Fibroblast of the aortic adventitia (primary cell): ENCODE measurements around the gene ZNF580. TPM values are rescaled to one million over a fixed set of nuclear protein-coding genes. Genes with fewer than 3 reads are reported as not detected.

Source experiments
- DNase-seq: peaks from one replicate; pipeline ENCODE4 v3.0.0-alpha.2; 2010; ENCODE audit warnings: low read depth
- H3K4me3 ChIP-seq: 2 replicates; pipeline ENCODE4 v1.5.1; 2011; ENCODE audit warnings: low read depth, mild to moderate bottlenecking, control low read depth, low read length, moderate library complexity
- total RNA-seq: library from RNA; depleted of rRNA; stranded (reverse); fragments of >200 nt; gene quantifications from 2 replicates; pipeline ENCODE4 v1.2.3, GENCODE V29; 2012; ENCODE audit warnings: low replicate concordance
- TF ChIP-seq, protein P1 (sequence below): IDR thresholded peaks from 2 replicates; pipeline ENCODE4 v1.5.1; 2011; ENCODE audit warnings: mild to moderate bottlenecking, low read length, control low read depth, inconsistent platforms; ENCODE audit not compliant: insufficient read depth

Gene ZNF580
- total RNA-seq, 1 donor, result 6.3 TPM

DNA sequence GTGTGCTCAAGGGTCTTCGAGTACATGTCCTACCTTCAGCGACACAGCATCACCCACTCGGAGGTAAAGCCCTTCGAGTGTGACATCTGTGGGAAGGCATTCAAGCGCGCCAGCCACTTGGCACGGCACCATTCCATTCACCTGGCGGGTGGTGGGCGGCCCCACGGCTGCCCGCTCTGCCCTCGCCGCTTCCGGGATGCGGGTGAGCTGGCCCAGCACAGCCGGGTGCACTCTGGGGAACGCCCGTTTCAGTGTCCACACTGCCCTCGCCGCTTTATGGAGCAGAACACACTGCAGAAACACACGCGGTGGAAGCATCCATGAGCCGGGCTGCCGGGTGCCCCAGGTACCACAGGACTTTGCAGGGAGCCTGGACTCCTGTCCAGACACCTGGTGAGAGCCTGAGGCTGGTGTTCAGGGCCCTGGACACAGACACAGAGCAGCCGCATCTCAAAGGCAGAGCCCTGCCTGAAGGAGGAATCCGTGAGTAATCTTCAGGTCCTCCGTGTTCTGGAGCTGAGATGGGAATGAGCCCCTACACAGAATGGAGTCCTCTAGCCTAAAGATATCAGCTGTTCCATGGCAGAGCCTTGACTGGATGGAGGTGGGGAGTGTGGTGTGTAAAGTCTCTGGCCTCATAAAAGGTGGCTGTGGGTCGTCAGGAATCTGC is 4.2 kb downstream of the ZNF580 start:
- TF ChIP-seq, protein P1, sequence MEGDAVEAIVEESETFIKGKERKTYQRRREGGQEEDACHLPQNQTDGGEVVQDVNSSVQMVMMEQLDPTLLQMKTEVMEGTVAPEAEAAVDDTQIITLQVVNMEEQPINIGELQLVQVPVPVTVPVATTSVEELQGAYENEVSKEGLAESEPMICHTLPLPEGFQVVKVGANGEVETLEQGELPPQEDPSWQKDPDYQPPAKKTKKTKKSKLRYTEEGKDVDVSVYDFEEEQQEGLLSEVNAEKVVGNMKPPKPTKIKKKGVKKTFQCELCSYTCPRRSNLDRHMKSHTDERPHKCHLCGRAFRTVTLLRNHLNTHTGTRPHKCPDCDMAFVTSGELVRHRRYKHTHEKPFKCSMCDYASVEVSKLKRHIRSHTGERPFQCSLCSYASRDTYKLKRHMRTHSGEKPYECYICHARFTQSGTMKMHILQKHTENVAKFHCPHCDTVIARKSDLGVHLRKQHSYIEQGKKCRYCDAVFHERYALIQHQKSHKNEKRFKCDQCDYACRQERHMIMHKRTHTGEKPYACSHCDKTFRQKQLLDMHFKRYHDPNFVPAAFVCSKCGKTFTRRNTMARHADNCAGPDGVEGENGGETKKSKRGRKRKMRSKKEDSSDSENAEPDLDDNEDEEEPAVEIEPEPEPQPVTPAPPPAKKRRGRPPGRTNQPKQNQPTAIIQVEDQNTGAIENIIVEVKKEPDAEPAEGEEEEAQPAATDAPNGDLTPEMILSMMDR, result no peak
- H3K4me3 ChIP-seq, result peak overlapping the region; percentile 75
- no peak for DNase-seq

DNA sequence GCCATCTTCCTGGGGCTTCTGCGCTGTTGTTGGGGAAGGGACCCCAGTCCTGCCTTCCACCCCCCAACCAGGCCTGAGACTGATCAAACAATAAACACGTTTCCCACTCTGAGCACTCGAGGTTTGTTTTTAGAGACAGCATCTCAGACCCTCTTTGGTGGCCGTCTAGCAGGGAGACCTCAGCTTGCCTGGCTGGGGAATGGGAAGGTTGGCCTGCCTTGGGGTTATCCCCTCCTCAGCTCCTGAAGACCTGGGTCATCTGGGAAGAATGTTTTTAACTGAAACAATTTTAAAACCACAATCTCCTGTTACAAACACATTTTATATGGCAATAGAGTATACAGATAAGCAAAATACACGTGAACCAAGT is 4.7 kb downstream of the ZNF580 start:
- DNase-seq, result no peak
- TF ChIP-seq, protein P1, result no peak
- H3K4me3 ChIP-seq, result no peak overlapping the region

DNA sequence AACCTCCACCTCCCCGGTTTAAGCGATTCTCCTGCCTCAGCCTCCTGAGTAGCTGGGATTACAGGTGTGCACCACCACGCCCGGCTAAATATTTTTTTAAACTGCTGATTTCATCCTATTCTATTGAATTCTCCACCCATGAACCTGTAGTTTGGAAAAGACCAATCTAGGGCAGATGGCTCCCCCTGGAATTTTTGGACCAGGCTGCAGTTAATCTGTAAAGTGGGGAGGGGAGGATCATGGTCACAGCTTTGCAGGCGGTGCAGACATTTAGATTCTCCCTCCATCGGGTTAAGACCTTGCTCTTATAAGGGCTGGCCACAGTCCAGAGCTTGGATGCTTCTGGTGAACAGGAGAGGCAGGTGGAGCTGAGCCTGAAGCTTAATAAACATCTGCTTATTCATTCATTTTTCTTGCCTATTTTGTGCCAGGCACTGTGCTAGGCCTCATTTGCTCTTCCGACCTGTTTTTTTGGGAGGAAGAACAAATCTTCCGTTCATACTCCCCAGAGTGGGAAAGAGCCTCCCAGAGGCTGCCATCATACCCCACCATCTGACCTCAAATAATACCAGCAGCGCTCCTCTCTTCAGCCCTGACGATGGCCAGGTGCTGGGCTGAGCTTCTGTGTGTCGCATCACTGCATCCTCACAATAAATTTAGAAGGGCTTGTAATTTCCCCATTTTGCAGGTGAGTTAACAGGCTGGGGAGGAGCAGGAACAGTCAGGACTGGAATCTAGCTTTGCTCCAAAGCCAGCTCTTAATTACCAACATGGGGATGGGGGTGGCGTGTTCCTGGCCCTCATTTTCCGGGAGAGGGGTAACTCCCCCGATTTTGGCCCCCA is 6.3 kb downstream of the ZNF580 start:
- peak overlapping the region; percentile 80 for H3K4me3 ChIP-seq
- TF ChIP-seq, protein P1, result no peak
- DNase-seq, result no peak

DNA sequence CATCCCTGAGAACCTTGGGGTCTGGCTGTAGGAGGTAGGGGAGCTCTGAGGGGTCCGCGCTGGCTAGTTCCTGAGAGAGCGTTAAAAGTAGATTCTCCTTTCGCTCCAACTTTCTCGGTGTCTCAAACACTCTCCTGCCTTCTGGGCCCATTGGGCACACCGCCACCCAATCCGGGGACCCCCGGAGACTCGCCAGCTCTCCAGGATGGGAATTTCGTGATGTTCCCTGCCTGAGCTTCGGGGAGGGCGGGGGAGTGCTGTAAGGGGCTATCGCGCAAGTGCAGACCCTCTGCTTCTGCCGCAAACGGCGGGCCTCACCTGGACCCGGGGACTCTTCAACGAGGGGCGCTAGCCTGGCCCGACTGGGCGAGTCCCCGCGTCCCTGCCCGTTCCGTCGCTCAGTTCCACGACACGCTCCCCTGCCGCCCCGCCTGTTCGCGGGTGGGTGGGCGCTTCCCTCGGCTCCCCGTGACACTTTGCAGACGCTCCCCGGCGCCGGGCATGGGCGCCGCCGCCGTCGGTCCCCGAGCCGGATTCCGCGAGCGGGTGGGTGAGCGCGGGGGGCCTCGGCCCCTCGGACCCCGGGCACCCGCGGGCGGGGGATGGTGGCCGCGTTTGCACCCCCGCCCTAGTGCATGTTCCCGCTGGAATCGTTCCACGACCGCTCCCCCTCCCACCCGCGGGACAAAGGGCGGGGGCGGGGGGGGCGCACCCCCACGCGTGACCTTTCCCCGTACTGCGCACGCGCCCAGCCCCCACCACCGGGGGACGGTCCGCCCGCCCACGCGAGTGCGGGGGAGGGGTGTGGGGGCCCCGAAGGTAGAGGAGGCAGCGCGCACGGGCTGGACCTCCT is 7.2 kb downstream of the ZNF580 start, which contains the start of gene CCDC106:
TSS of gene CCDC106 (plus strand) at position 481 of the 853 bp plus-strand sequence. CDS start 835 bp downstream, outside the sequence.
- DNase-seq, result peak; percentile 70
- peak within 1 kb of the TSS; percentile 80 for H3K4me3 ChIP-seq
- TF ChIP-seq, protein P1, result no peak

DNA sequence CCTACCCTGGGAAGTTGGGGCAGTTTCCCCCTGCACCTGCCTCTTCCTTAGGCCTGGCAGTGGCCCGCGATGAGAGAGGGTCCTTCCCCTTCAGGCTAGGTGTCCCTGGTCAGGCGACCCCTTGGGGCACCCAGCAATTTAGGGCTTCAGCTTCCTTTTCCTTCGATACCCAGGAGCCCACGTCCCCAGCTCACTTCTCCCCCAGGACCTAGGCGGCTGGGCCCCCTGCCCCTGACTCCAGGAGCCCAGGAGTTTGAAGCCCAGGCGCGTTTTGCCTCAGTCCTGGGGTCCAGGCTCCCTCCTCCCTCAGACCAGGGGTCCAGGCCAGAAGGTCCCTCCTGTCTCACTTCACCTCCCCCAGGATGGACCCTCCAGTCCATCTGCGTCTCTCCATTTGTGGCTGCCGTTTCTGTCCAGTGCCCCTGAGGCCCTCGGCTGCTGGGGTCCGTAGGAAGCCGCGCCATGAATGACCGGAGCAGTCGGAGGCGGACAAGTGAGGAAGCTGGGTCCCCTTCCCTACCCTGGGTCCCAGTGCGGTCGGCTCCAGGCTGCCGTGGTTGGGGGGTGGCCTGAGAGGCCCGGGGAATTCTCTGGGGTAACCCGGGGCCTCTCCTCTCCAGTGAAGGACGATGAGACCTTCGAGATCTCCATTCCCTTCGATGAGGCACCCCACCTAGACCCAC is 7.9 kb downstream of the ZNF580 start:
- TF ChIP-seq, protein P1, result no peak
- H3K4me3 ChIP-seq, result peak overlapping the region; percentile 80
- DNase-seq, result no peak
